Measurements from ENCODE around the gene MXRA7.
"Not testable (repeated sequence)": the region's sequence is repeated elsewhere in the genome, so short reads cannot be mapped to it uniquely, and the experiment has no call there.

DNA sequence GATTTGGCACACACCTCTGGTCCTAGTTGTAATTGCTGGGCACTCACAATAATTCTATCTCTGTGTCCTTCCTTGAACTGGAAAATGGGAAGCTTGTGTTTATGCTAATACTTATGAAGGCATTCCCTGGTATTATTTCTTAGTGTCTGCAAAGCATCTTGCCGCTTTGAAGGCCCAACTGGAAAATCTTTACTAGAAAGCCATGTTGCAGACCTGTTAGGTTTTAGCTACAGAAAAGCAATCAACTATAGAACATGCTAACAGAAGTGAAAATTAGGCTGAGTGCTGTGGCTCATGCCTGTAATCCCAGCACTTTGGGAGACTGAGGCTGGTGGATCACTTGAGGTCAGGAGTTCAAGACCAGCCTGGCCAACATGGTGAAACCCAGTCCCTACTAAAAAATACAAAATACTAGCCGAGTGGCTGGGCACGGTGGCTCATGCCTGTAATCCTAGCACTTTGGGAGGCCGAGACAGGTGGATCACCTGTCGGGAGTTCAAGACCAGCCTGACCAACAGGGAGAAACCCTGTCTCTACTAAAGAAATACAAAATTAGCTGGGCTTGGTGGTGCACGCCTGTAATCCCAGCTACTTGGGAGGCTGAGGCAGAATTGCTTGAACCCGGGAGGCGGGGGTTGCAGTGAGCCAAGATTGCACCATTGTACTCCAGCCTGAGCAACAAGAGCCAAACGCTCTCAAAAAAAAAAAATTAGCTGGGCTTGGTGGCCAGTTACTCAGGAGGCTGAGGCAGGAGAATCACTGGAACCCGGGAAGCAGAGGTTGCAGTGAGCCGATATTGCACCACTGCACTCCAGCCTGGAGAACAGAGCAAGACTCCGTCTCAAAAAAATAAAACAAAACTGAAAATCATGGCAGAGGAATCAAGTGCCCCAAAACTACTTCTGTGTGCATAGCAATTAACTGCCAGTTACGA lies 21.3 kb upstream of the MXRA7 start:
- TF ChIP-seq POLR2AphosphoS5, POLR2A (IDR thresholded peaks at IDR 0.05): not testable (repeated sequence)

Measured in transverse colon (tissue), 3 donors.